ENCODE data around the gene INHA.

Gene INHA

GRCh38 chr2:219624565-219624964 is 52.5 kb downstream of the INHA start:
- peak in 3 of 10 donors; percentile 54 to 72 (median 58) for DNase-seq

DNA sequence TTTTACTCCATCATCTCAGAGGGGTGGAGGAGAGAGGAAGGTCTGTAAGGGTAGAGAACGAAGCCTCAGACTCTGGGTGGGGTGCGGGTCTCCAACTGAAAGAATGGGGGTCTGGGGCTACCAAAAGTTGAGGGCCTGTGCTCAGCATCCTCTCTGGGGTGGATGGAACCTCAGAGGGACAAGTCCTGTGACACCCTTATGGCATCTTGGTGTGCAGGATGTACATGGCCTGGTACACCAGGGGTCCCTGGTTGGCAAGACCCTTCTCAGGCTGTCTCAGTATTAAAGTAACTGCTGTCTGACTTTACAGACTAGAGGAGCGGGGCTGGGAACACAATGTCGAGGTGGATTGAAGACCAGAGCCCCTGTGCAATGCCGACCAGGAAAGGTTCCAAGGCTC is 53.1 kb downstream of the INHA start:
- intact Hi-C loops (cut with DNase I) = no loop called here
- DNase-seq = peak in 3 of 10 donors; percentile 24 to 61 (median 24)

More at GRCh38 chr2:219624565-219624964, 52.5 kb downstream of the INHA start:
- intact Hi-C loops (cut with DNase I) = no loop called here
